ENCODE data around the gene VDR. TPM values are rescaled to one million over a fixed set of nuclear protein-coding genes. Genes with fewer than 3 reads are reported as not detected.

VDR gene
- total RNA-seq, 6 experiments from 2014 or later: 8.4 to 14.8 (median 10.1) TPM

DNA sequence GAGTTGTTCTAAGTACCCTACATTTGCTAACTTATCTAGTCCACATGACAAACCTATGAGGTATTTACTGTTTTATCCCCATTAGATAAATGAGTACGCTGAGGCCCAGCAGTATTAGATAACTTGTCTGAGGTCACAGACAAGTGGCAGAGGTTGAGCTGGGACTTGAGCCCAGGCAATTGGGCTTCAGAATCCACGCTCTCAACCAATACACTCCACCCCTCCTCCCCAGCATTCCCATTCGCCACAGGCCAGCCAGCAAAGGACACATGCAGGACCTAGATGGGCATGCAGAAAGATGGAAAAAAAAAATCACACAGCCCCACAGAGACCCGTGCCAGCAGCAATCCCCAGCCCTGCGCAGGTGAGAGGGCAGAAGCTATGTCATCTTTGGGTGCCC lies 97.5 kb downstream of the VDR start:
- no peak for TF ChIP-seq CTCF (IDR thresholded peaks at IDR 0.05)
- Mint-ChIP-seq H3K4me1 (ENCODE audit: low read depth) (peaks cover 94% of the 10 kb centered on the region), H3K27me3 (ENCODE audit: insufficient read depth) (peaks cover 5% of the 10 kb centered on the region), H3K27ac (peak overlapping the region; percentile 96), H3K36me3 (ENCODE audit: low read depth) (peaks cover 10% of the 10 kb centered on the region), H3K9me3 (no peaks in the 10 kb centered on the region), H3K4me3 (no peak overlapping the region)
- no peak for DNase-seq

DNA sequence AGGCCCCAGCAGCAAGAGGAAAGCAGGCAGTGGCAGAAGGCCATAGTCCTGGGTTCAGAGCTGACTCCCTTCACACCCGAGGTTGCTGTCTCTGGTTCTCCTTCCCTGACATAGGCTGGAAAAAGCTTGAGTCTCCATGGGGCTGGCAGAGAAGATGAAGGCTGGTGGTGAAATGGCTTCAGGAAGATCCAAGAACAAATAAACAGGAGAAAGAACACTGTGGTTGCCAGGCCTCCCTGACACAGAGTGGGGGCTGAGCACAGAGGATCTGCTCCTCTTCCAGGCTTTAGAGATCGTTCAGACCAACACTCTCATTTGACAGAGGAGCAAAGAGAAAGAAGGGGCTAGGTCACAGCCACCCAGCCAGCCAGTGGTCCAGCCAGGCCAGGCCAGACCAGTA lies 99.4 kb downstream of the VDR start:
- Mint-ChIP-seq H3K4me1 (ENCODE audit: low read depth) (peaks cover 93% of the 10 kb centered on the region), H3K4me3 (peak overlapping the region; percentile 17; the same call in 1 of the 2 replicates), H3K27ac (peak overlapping the region; percentile 78), H3K9me3 (no peaks in the 10 kb centered on the region), H3K36me3 (ENCODE audit: low read depth) (peaks cover 5% of the 10 kb centered on the region), H3K27me3 (ENCODE audit: insufficient read depth) (peaks cover 7% of the 10 kb centered on the region)
- no peak for TF ChIP-seq CTCF (IDR thresholded peaks at IDR 0.05)
- DNase-seq: no peak

- Mint-ChIP-seq H3K4me1 (ENCODE audit: low read depth) (peaks cover 92% of the 10 kb centered on the region), H3K27me3 (ENCODE audit: insufficient read depth) (peaks cover 7% of the 10 kb centered on the region), H3K36me3 (ENCODE audit: low read depth) (peaks cover 5% of the 10 kb centered on the region; the same call in 1 of the 2 replicates), H3K27ac (peak overlapping the region; percentile 78; the same call in 1 of the 2 replicates), H3K9me3 (no peaks in the 10 kb centered on the region), H3K4me3 (no peak overlapping the region)
- TF ChIP-seq CTCF (IDR thresholded peaks at IDR 0.05): no peak
- no peak for DNase-seq
Observed at GRCh38 chr12:47804171-47804570, 100.6 kb downstream of the VDR start.

GRCh38 chr12:47803191-47803875 lies 101.5 kb downstream of the VDR start:
- H3K27me3 Mint-ChIP-seq (ENCODE audit: insufficient read depth): peaks cover 4% of the 10 kb centered on the region
- H3K36me3 Mint-ChIP-seq (ENCODE audit: low read depth): peaks cover 5% of the 10 kb centered on the region; the same call in 1 of the 2 replicates
- peak overlapping the region; percentile 71 for H3K27ac Mint-ChIP-seq
- TF ChIP-seq CTCF (IDR thresholded peaks at IDR 0.05): no peak
- peaks cover 84% of the 10 kb centered on the region for H3K4me1 Mint-ChIP-seq (ENCODE audit: low read depth)
- no peak overlapping the region for H3K4me3 Mint-ChIP-seq
- no peaks in the 10 kb centered on the region for H3K9me3 Mint-ChIP-seq
- DNase-seq: no peak

DNA sequence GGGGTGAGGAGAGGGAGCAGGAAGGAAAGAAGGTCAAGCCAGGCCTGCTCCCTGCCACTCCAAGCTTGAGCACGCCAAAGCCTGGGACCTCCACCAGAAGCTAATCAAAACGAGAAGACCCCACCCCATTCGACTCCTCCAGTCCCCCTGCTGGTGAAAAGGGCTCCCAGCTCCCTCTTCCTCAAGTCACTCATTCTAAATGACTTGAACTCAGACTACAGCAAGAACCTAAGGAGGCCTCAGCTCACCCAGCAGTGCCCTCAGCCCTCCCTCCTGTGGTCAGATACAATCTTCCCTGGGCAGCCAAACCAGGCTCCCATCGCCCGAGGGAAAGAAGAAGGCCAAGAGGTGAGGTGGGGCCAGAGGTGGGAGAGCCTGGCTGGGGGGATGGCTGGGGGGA lies 102.5 kb downstream of the VDR start:
- H3K36me3 Mint-ChIP-seq (ENCODE audit: low read depth): peaks cover 5% of the 10 kb centered on the region; the same call in 1 of the 2 replicates
- peak overlapping the region; percentile 71 for H3K27ac Mint-ChIP-seq
- no peak for DNase-seq
- peaks cover 74% of the 10 kb centered on the region for H3K4me1 Mint-ChIP-seq (ENCODE audit: low read depth)
- no peak overlapping the region; the same call in 1 of the 2 replicates for H3K4me3 Mint-ChIP-seq
- peak; percentile 69 for TF ChIP-seq CTCF (IDR thresholded peaks at IDR 0.05)
- peaks cover 6% of the 10 kb centered on the region for H3K27me3 Mint-ChIP-seq (ENCODE audit: insufficient read depth)
- H3K9me3 Mint-ChIP-seq: no peaks in the 10 kb centered on the region
